Thymus (tissue), 11 donors: Measurements from ENCODE around the gene RAD51B. TPM values are rescaled to one million over a fixed set of nuclear protein-coding genes. Genes with fewer than 3 reads are reported as not detected.

Experiments
- DNase-seq, 9 donors: peaks; one replicate each; pipeline ENCODE4 v3.0.0-alpha.2; 2013; ENCODE audit warnings: low spot score in 9 of 9, low read depth in 6 of 9, missing footprints in 1 of 9
- H3K27ac ChIP-seq, 2 donors: one replicate each; pipeline ENCODE4 v1.5.1; 2013; ENCODE audit warnings: control low read depth in 1 of 2, low read depth in 1 of 2, low read length in 1 of 2, mild to moderate bottlenecking in 1 of 2, moderate library complexity in 1 of 2
- H3K27me3 ChIP-seq, 2 donors: one replicate each; pipeline ENCODE4 v1.5.1; 2013; ENCODE audit warnings: low read length in 1 of 2; ENCODE audit not compliant: control insufficient read depth in 2 of 2, insufficient read depth in 1 of 2
- H3K36me3 ChIP-seq, 2 donors: one replicate each; pipeline ENCODE4 v1.5.1; 2013; ENCODE audit warnings: low read length in 1 of 2, mild to moderate bottlenecking in 1 of 2, moderate library complexity in 1 of 2; ENCODE audit not compliant: control insufficient read depth in 2 of 2, insufficient read depth in 2 of 2
- H3K4me1 ChIP-seq, 2 donors: one replicate each; pipeline ENCODE4 v1.5.1; 2013; ENCODE audit warnings: low read length in 2 of 2; ENCODE audit not compliant: control insufficient read depth in 2 of 2, insufficient read depth in 2 of 2
- H3K4me3 ChIP-seq, 2 donors: one replicate each; pipeline ENCODE4 v1.5.1; 2013; ENCODE audit warnings: low read length in 2 of 2, control low read depth in 1 of 2, mild to moderate bottlenecking in 1 of 2
- H3K9me3 ChIP-seq, 2 donors: one replicate each; pipeline ENCODE4 v1.5.1; 2013; ENCODE audit warnings: low read length in 1 of 2, mild to moderate bottlenecking in 1 of 2; ENCODE audit not compliant: control insufficient read depth in 2 of 2, insufficient read depth in 1 of 2
- WGBS: extraction: QIAGEN DNeasy Blood & Tissue Kit; methylation state at CpG from one replicate; pipeline ENCODE4 v1.1.7; 2013; 5-methylcytosine and 5-hydroxymethylcytosine counted together
- polyA plus RNA-seq: library from polyadenylated mRNA; stranded (reverse); fragments of 200-250 nt; gene quantifications from one replicate; pipeline ENCODE4 v1.2.3, GENCODE V29; 2013
- total RNA-seq: library from RNA; stranded (reverse); fragments of 120-200 nt; gene quantifications from one replicate; pipeline ENCODE4 v1.2.4, GENCODE V29; 2013
- donor health status: healthy.

RAD51B gene
- total and polyA plus RNA-seq, 2 donors, result 7.8 to 17.8 TPM

DNA sequence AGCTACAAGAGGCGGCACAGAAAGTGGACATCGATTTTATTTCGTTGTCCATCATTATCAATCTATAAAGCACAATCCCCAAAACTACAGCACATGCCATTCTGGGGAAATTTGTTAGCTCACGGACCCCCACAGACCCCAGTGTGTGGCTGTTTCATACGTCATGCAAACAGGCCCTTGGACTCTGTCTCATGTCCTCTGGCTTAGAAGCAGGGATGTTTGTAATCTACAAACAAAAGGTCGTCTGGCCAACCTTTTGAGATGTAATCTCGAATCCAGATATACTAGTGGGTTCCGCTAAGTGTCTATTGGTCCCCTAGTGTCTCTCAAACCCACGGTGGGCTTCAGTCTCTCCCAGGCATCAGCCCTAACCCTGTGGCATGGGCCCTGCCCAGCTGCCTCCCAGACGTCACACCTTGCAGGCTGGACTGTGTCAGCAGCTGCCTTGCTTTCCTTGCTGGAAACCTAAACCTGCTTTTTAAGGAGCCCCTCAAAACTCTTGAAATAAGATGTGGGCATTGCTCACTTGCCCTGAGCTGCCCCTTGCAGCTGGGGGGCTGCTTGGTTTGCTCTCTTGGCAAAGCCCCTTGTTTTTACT lies 752.4 kb downstream of the RAD51B start:
- WGBS, result 98% methylated on average over 10 of the region's 10 CpGs
- H3K4me3 ChIP-seq, result no peak overlapping the region

DNA sequence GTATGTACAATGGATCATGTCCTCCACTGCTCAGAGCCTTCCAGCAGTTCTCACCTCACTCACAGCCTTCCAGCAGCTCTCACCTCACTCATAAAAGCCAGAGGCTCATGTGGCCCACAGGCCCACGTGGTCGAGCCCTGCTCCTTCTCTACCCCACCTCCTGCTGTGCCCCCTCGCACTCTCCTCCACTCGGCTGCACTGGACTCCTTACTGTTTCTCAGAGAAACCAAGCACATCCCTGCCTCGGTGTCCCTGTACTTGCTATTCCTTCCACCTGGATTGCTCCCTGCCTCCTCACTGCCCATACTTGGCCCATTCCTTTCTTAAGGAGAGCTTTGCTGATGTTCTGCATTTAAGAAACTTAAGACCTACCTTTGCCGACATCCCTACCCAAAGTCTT lies 753.5 kb downstream of the RAD51B start:
- no peak for DNase-seq
- H3K4me1 ChIP-seq, result peaks cover 0 to 24% of the 10 kb centered on the region in 2 donors
- 97% methylated on average over 6 of the region's 6 CpGs for WGBS
- no peak overlapping the region for H3K4me3 ChIP-seq
- no peaks in the 10 kb centered on the region for H3K36me3 ChIP-seq
- no peak overlapping the region for H3K27ac ChIP-seq
- no peaks in the 10 kb centered on the region for H3K27me3 ChIP-seq
- H3K9me3 ChIP-seq, result no peaks in the 10 kb centered on the region

More for the DNA sequence above, 752.4 kb downstream of the RAD51B start:
- no peak for DNase-seq
- Histone ChIP-seq H3K4me1 (peaks cover 0 to 24% of the 10 kb centered on the region in 2 donors), H3K9me3 (no peaks in the 10 kb centered on the region), H3K27ac (no peak overlapping the region), H3K36me3 (no peaks in the 10 kb centered on the region), H3K27me3 (no peaks in the 10 kb centered on the region)

DNA sequence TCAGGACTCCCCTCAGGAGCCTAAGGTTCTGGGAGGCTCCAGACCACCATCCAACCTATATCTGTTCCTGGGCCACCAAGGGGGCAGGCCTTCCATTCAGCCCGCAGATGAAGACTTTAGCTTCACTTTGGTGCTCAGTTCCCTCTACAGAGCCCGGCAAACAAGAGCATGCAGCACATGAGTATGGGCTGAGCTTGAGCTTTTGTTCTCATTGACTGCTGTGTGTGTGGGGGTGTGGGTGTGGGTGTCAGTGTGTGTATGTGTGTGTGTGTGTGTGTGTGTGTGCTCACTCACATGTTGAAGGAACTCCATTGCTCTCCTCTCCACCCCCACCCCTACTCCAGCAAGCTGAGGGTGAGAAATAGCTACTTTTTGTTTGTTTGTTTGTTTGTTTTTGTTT lies 754.1 kb downstream of the RAD51B start:
- 78% methylated on average over 2 of the region's 2 CpGs for WGBS
- peak in 1 of 9 donors; percentile 45 for DNase-seq
- peaks cover 0 to 24% of the 10 kb centered on the region in 2 donors for H3K4me1 ChIP-seq

DNA sequence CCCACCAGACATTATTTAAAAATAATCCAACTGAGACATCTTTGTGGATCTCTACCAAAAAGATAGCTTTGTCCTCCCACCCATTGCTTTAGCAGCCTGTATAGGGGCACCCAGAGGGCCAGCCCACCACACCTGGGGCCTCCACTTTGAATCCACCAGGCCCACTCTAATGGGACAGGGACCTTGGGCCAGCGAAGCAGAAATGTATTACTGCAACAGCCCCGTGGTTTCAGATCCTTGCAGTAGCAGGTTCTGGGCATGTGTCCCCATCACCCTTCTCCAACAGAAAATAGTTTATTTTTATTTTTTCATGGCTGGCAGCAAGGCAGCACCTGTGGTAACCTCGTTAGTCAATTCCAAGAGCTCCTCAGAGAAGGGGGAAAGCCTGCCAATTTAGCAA lies 754.9 kb downstream of the RAD51B start:
- Histone ChIP-seq H3K27me3 (no peaks in the 10 kb centered on the region), H3K9me3 (no peaks in the 10 kb centered on the region), H3K4me1 (peaks cover 0 to 20% of the 10 kb centered on the region in 2 donors), H3K27ac (no peak overlapping the region), H3K4me3 (no peak overlapping the region), H3K36me3 (no peaks in the 10 kb centered on the region)
- DNase-seq, result no peak
- 95% methylated on average over 3 of the region's 3 CpGs for WGBS

More for the DNA sequence above, 754.1 kb downstream of the RAD51B start:
- Histone ChIP-seq H3K4me3 (no peak overlapping the region), H3K36me3 (no peaks in the 10 kb centered on the region), H3K9me3 (no peaks in the 10 kb centered on the region), H3K27me3 (no peaks in the 10 kb centered on the region), H3K27ac (no peak overlapping the region)

DNA sequence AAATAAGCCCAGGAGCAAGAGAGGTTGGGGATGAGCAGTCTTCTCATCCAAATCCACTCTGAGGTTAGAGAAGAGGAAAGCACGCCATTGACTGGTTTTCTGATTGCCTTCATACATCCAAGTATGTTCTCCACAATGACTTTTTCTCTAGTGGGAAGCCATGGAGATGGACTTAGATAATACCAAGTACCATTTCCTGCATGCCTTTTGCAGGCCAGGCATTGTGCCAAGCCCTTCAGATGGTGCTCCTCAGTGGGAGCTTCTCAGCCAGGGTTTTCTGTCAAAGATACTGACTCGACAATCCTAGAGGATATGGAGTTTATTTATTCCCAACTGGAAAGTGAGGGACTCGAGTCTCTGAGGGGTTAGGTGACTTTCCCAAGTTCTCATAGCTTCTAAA lies 755.3 kb downstream of the RAD51B start:
- Histone ChIP-seq H3K36me3 (no peaks in the 10 kb centered on the region), H3K4me1 (peaks cover 0 to 20% of the 10 kb centered on the region in 2 donors), H3K27ac (no peak overlapping the region), H3K27me3 (no peaks in the 10 kb centered on the region), H3K9me3 (no peaks in the 10 kb centered on the region), H3K4me3 (no peak overlapping the region)
- DNase-seq, result no peak
- WGBS, result 93% methylated on average over 3 of the region's 3 CpGs

DNA sequence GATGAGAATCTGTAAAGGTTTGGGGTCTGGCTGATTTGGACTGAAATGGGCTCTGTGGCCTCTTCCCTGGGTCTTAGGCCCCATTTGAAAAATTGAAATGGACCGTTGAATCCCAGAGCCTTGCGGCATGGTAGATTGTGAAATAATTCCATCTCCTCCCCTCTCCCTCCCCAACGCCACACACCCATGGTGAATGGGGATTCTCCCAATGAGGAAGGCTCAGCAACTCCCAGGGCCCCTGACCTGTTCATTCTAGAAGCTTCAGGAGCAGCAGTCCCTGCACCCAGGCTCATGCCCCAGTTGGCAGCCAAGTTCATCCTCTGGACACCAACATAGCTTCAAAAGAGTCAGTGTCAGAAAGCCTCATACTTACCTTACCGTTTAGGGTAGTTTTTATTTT lies 755.8 kb downstream of the RAD51B start:
- peaks cover 0 to 15% of the 10 kb centered on the region in 2 donors for H3K4me1 ChIP-seq
- no peaks in the 10 kb centered on the region for H3K36me3 ChIP-seq
- no peak overlapping the region for H3K4me3 ChIP-seq
- no peak overlapping the region for H3K27ac ChIP-seq
- no peak for DNase-seq
- no peaks in the 10 kb centered on the region for H3K27me3 ChIP-seq
- WGBS, result 96% methylated on average over 4 of the region's 4 CpGs
- H3K9me3 ChIP-seq, result no peaks in the 10 kb centered on the region

DNA sequence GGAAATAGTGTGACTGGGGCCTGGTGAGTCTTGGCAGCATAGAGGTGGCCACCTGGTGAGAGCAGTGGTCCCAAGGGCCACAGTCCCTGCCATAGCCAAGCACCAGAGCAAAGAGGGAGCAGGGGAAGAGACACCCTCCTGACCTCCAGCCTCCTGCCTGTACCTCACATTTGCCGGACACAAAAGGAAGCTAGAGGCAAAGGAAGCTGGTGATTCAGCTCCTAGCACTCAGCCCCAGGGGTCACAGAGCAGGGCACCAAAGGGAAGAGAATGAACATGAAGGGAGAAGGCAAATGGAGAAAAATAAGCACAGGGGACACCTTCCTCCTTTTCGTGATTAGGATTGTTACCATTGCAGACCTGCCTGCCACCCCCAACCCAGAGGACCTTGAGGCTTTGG lies 756.5 kb downstream of the RAD51B start:
- Histone ChIP-seq H3K27ac (no peak overlapping the region), H3K27me3 (no peaks in the 10 kb centered on the region), H3K36me3 (no peaks in the 10 kb centered on the region), H3K4me3 (no peak overlapping the region), H3K4me1 (peaks cover 0 to 13% of the 10 kb centered on the region in 2 donors), H3K9me3 (no peaks in the 10 kb centered on the region)
- WGBS, result 93% methylated on average over 2 of the region's 2 CpGs
- DNase-seq, result no peak

DNA sequence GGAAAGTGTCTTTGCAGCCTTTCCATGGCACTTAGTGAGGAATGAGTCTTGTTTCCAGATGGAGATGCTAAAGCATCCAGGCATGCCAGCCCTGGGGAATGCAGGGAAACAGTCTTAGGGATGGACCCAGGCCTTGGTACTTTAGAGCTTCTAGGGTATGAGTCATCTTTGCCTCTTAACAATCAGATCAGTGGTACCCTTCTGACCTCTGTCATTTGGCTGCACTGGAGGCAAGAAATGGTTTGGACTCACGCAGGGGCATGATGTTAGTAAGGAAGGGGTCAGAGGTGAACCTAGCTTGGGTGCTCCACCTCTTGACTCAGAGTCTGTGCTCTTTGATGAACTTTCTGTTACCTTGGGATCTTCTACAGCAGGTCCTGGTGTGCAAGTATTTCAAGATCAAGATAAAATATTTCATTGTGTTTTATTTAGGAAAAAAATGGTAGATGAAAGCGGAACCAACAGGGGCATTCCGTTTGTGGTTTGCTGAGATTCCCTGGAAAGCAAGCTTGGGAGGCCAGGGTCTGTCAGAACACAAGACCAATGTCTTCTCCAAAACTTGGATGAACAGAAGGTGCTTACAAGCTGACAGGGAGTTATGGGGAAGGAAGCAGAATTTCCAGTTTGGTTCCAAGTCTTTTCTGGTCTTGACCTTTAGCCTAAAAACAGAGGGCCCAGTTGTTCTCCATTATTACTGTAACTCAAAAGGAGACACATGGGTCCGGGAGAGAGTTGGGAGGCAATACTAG lies 757.1 kb downstream of the RAD51B start:
- Histone ChIP-seq H3K27ac (no peak overlapping the region), H3K4me3 (no peak overlapping the region), H3K4me1 (peaks cover 0 to 13% of the 10 kb centered on the region in 2 donors), H3K9me3 (no peaks in the 10 kb centered on the region), H3K36me3 (no peaks in the 10 kb centered on the region), H3K27me3 (no peaks in the 10 kb centered on the region)
- WGBS, result 96% methylated on average over 4 of the region's 4 CpGs
- DNase-seq, result no peak

DNA sequence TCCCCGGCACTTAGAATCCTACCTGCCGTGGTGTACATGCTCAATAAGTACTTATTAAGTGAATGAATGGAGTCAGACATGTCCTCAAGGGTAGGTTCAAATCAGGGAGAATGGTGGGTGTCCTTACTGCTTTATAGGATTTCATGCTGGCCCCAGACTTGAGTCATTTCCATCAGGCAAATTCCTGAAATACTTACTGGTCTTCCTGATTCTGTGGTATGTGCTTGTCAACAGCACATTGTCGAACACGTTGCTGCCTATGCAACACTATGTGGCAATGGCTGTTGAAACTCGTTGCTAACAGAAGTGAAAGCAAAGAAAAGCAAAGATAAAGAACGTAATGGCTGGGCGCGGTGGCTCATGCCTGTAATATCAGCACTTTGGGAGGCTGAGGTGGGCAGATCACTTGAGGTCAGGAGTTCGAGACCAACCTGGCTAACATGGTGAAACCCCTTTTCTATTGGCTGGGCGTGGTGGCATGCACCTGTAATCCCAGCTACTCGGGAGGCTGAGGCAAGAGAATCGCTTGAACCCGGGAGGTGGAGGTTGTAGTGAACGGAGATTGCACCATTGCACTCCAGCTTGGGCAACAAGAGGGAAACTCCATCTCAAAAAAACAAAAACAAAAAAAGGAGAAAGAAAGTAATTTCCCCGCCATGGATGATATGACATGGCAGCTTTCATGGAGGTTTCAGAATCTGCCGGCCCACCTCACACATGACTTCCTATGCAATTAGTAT lies 758.4 kb downstream of the RAD51B start:
- WGBS, result 94% methylated on average over 16 of the region's 16 CpGs
- Histone ChIP-seq H3K27me3 (no peaks in the 10 kb centered on the region), H3K36me3 (no peaks in the 10 kb centered on the region), H3K9me3 (no peaks in the 10 kb centered on the region), H3K27ac (no peak overlapping the region), H3K4me3 (no peak overlapping the region), H3K4me1 (peaks cover 0 to 13% of the 10 kb centered on the region in 2 donors)
- DNase-seq, result no peak
